Sigmoid colon (tissue), 7 donors: ENCODE data around the gene KANK4. TPM values are rescaled to one million over a fixed set of nuclear protein-coding genes. Genes with fewer than 3 reads are reported as not detected.

Source experiments
- DNase-seq: peaks from one replicate; pipeline ENCODE4 v3.0.0-alpha.2; 2019
- H3K27ac ChIP-seq, 4 donors: fragments of 200-600 bp; sonication (generic); one replicate each; pipeline ENCODE4 v1.5.1; 2016 to 2019; ENCODE audit warnings: mild to moderate bottlenecking in 1 of 4
- H3K27me3 ChIP-seq, 3 donors: fragments of 200-600 bp; sonication (generic); one replicate each; pipeline ENCODE4 v1.5.1; 2019; ENCODE audit warnings: mild to moderate bottlenecking in 1 of 3
- H3K36me3 ChIP-seq, 4 donors: fragments of 200-600 bp; sonication (generic); one replicate each; pipeline ENCODE4 v1.5.1; 2016 to 2019
- H3K4me1 ChIP-seq, 4 donors: fragments of 200-600 bp; sonication (generic); one replicate each; pipeline ENCODE4 v1.5.1; 2017 to 2019
- H3K4me3 ChIP-seq, 4 donors: fragments of 200-600 bp; sonication (generic); one replicate each; pipeline ENCODE4 v1.5.1; 2017 to 2019; ENCODE audit warnings: mild to moderate bottlenecking in 2 of 4, moderate library complexity in 1 of 4
- H3K9me3 ChIP-seq, 4 donors: fragments of 200-600 bp in 3 of 4; sonication (generic) in 3 of 4; one replicate each; pipeline versions ENCODE4 v1.5.1 to v1.6.1; 2013 to 2019
- CTCF ChIP-seq, 4 experiments: fragments of 450-650 bp in 3 of 4; fragments of 200-600 bp in 1 of 4; IDR thresholded peaks; one replicate each; pipeline ENCODE4 v1.5.1; 2016 to 2019; ENCODE audit warnings: antibody characterized with exemption in 4 of 4, mild to moderate bottlenecking in 3 of 4, moderate library complexity in 2 of 4
- EP300 ChIP-seq, 4 donors: sonication (generic); formaldehyde crosslinking; IDR thresholded peaks; one replicate each; pipeline ENCODE4 v1.6.1; 2017; ENCODE audit warnings: antibody characterized with exemption in 4 of 4
- POLR2A ChIP-seq, 2 donors: fragments of 450-650 bp; IDR thresholded peaks; one replicate each; pipeline ENCODE4 v1.6.1; 2016; ENCODE audit warnings: antibody characterized with exemption in 2 of 2, mild to moderate bottlenecking in 2 of 2, moderate library complexity in 2 of 2
- POLR2AphosphoS5 ChIP-seq, 4 donors: sonication (generic); formaldehyde crosslinking; IDR thresholded peaks; one replicate each; pipeline ENCODE4 v1.6.1; 2017; ENCODE audit warnings: antibody characterized with exemption in 4 of 4
- WGBS, 2 donors: extraction: QIAGEN DNeasy Blood & Tissue Kit; methylation state at CpG; one replicate each; pipeline ENCODE4 v1.1.7; 2013; 5-methylcytosine and 5-hydroxymethylcytosine counted together
- intact Hi-C: fragments of 100-400 bp; cut with DNase I; formaldehyde crosslinking; loops from one replicate; pipeline ENCODE4 v1.15.1; 2023
- polyA plus RNA-seq, 3 donors: library from polyadenylated mRNA; stranded (reverse); fragments of 200-250 nt; gene quantifications; one replicate each; pipeline ENCODE4 v1.2.3, GENCODE V29; 2013
- total RNA-seq, 4 donors: library from RNA; depleted of rRNA; stranded (reverse); fragments of >200 nt; gene quantifications; one replicate each; pipeline ENCODE4 v1.1.0, GENCODE V29; 2016
- donor health status: healthy with polysubstance abuse.
- donor health status: Bipolar disorder and iron deficiency.
- donor health status: healthy.

KANK4 gene
- total and polyA plus RNA-seq, 7 donors: 0.60 to 2.4 (median 1.6) TPM; not detected in 1

- Histone ChIP-seq H3K4me1 (no peaks in the 10 kb centered on the region), H3K36me3 (no peaks in the 10 kb centered on the region), H3K4me3 (no peak overlapping the region), H3K27me3 (peaks cover 0 to 11% (median 0%) of the 10 kb centered on the region in 3 donors), H3K9me3 (peaks cover 0 to 2% (median 0%) of the 10 kb centered on the region in 4 donors), H3K27ac (no peak overlapping the region)
- no peak for TF ChIP-seq EP300 (IDR thresholded peaks at IDR 0.05)
- TF ChIP-seq CTCF (IDR thresholded peaks at IDR 0.05): no peak
- TF ChIP-seq POLR2AphosphoS5 (IDR thresholded peaks at IDR 0.05): no peak
- no peak for TF ChIP-seq POLR2A (IDR thresholded peaks at IDR 0.05)
- 49 to 82% methylated on average over 5 of the region's 5 CpGs for WGBS, 2 donors
- intact Hi-C loops: no loop called here
- DNase-seq: no peak
Measured at GRCh38 chr1:62283986-62284385, 35.2 kb downstream of the KANK4 start.

GRCh38 chr1:62282909-62283755 is 36.1 kb downstream of the KANK4 start:
- H3K4me3 ChIP-seq: no peak overlapping the region
- H3K4me1 ChIP-seq: no peaks in the 10 kb centered on the region
- no peak overlapping the region for H3K27ac ChIP-seq
- TF ChIP-seq POLR2AphosphoS5 (IDR thresholded peaks at IDR 0.05) (no peak), EP300 (IDR thresholded peaks at IDR 0.05) (no peak), CTCF (IDR thresholded peaks at IDR 0.05) (no peak), POLR2A (IDR thresholded peaks at IDR 0.05) (no peak)
- H3K9me3 ChIP-seq: peaks cover 0 to 2% (median 0%) of the 10 kb centered on the region in 4 donors
- H3K36me3 ChIP-seq: no peaks in the 10 kb centered on the region
- peaks cover 0 to 11% (median 0%) of the 10 kb centered on the region in 3 donors for H3K27me3 ChIP-seq
- intact Hi-C loops: no loop called here
- no peak for DNase-seq
- WGBS, 2 donors: 75 to 85% methylated on average over 8 of the region's 8 CpGs

GRCh38 chr1:62281922-62282555 is 37.2 kb downstream of the KANK4 start:
- Histone ChIP-seq H3K9me3 (peaks cover 0 to 5% (median 2%) of the 10 kb centered on the region in 4 donors), H3K4me1 (no peaks in the 10 kb centered on the region), H3K36me3 (no peaks in the 10 kb centered on the region), H3K27me3 (peaks cover 0 to 6% (median 0%) of the 10 kb centered on the region in 3 donors), H3K4me3 (no peak overlapping the region), H3K27ac (no peak overlapping the region)
- no peak for TF ChIP-seq EP300 (IDR thresholded peaks at IDR 0.05)
- TF ChIP-seq CTCF (IDR thresholded peaks at IDR 0.05): no peak
- no peak for TF ChIP-seq POLR2AphosphoS5 (IDR thresholded peaks at IDR 0.05)
- TF ChIP-seq POLR2A (IDR thresholded peaks at IDR 0.05): no peak
- DNase-seq: no peak
- WGBS, 2 donors: 59 to 82% methylated on average over 4 of the region's 4 CpGs
- intact Hi-C loops: no loop called here

DNA sequence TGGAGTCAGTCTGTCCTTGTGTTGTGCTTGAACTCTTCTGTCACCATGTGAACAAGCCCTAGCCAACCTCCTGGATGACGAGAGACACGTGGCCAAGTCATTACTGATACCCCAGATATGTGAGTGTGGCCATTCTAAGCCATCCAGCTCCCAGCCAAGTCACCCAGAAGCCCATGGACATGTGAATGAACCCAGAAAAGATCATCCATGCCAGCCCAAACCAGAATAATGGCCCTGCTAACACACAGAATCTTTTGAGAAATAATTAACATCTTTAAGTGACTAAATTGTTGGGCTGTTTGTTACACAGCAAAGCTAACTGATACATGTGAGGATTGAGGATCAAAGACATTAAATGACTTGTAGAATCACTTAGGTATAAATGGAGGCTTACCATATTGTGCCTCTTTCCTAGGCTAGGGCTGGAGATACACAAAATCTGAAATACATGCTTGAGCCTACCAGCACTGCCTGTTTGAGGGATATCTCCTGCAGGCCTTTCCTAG is 38.2 kb downstream of the KANK4 start:
- TF ChIP-seq EP300 (IDR thresholded peaks at IDR 0.05) (no peak), POLR2A (IDR thresholded peaks at IDR 0.05) (no peak), CTCF (IDR thresholded peaks at IDR 0.05) (no peak), POLR2AphosphoS5 (IDR thresholded peaks at IDR 0.05) (no peak)
- intact Hi-C loops: no loop called here
- Histone ChIP-seq H3K4me3 (no peak overlapping the region), H3K4me1 (no peaks in the 10 kb centered on the region), H3K9me3 (peaks cover 0 to 5% (median 2%) of the 10 kb centered on the region in 4 donors), H3K27ac (no peak overlapping the region), H3K27me3 (no peaks in the 10 kb centered on the region), H3K36me3 (no peaks in the 10 kb centered on the region)
- WGBS, 2 donors: 86 to 88% methylated on average over 2 of the region's 2 CpGs
- DNase-seq: no peak
